ACC112 (cell line): Measurements from ENCODE around the gene NUF2.
A peak's percentile ranks its signal among the peaks of the same experiment; 100 is the strongest.
"Not testable (repeated sequence)": the region's sequence is repeated elsewhere in the genome, so short reads cannot be mapped to it uniquely, and the experiment has no call there.

Experiments used
- H2AFZ ChIP-seq: fragments of 200-600 bp; sonication (generic); one replicate; pipeline ENCODE4 v1.6.0; 2017; ENCODE audit warnings: antibody characterized with exemption, low read length; ENCODE audit not compliant: unreplicated experiment
- H3K27ac ChIP-seq: fragments of 200-600 bp; sonication (generic); 2 replicates; pipeline ENCODE4 v1.5.1; 2014; ENCODE audit warnings: low read depth, mild to moderate bottlenecking, antibody characterized with exemption, low read length, moderate library complexity
- H3K27me3 ChIP-seq: fragments of 200-600 bp; sonication (generic); 2 replicates; pipeline ENCODE4 v1.6.1; 2014; ENCODE audit warnings: mild to moderate bottlenecking, antibody characterized with exemption, low read length, moderate library complexity, mixed read lengths; ENCODE audit not compliant: insufficient read depth
- H3K36me3 ChIP-seq: fragments of 200-600 bp; sonication (generic); 2 replicates; pipeline ENCODE4 v1.6.1; 2016; ENCODE audit warnings: mild to moderate bottlenecking, antibody characterized with exemption, low read length, moderate library complexity, mixed read lengths; ENCODE audit not compliant: insufficient read depth
- H3K4me1 ChIP-seq: fragments of 200-600 bp; sonication (generic); one replicate; pipeline ENCODE4 v1.6.1; 2016; ENCODE audit warnings: low read length, mixed read lengths; ENCODE audit not compliant: insufficient read depth, unreplicated experiment, control insufficient read depth
- H3K4me3 ChIP-seq: fragments of 200-600 bp; sonication (generic); 2 replicates; pipeline ENCODE4 v1.5.1; 2014; ENCODE audit warnings: mild to moderate bottlenecking, low read depth, low read length
- H3K79me2 ChIP-seq: fragments of 200-600 bp; sonication (generic); one replicate; pipeline ENCODE4 v1.6.0; 2016; ENCODE audit warnings: low read length; ENCODE audit not compliant: control insufficient read depth, unreplicated experiment, insufficient read depth

The NUF2 gene

GRCh38 chr1:163321311-163322305 is at the start of gene NUF2:
NUF2 (plus strand) TSS chr1:163321954; CDS start chr1:163326052, 4,098 bp downstream.
- peak within 1 kb of the TSS; percentile 97 for H2AFZ ChIP-seq
- no peaks in the 10 kb centered on the region for H3K27me3 ChIP-seq
- peaks cover 7% of the 10 kb centered on the region; the same call in 1 of the 2 replicates for H3K36me3 ChIP-seq
- peaks cover 24% of the 10 kb centered on the region for H3K4me1 ChIP-seq
- peak within 1 kb of the TSS; percentile 100 for H3K4me3 ChIP-seq
- H3K79me2 ChIP-seq: peaks cover 56% of the 10 kb centered on the region
- H3K27ac ChIP-seq: peak within 1 kb of the TSS; percentile 76

GRCh38 chr1:163273766-163274441 is 47.9 kb upstream of the NUF2 start:
- Histone ChIP-seq H2AFZ (no peak overlapping the region), H3K27me3 (no peaks in the 10 kb centered on the region), H3K4me1 (peaks cover 5% of the 10 kb centered on the region), H3K27ac (no peak overlapping the region), H3K79me2 (no peaks in the 10 kb centered on the region), H3K36me3 (peaks cover 17% of the 10 kb centered on the region), H3K4me3 (no peak overlapping the region)

GRCh38 chr1:163275222-163275621 is 46.5 kb upstream of the NUF2 start:
- no peaks in the 10 kb centered on the region for H3K27me3 ChIP-seq
- peaks cover 5% of the 10 kb centered on the region for H3K4me1 ChIP-seq
- peaks cover 17% of the 10 kb centered on the region for H3K36me3 ChIP-seq
- H3K27ac ChIP-seq: no peak overlapping the region
- no peaks in the 10 kb centered on the region for H3K79me2 ChIP-seq
- H3K4me3 ChIP-seq: no peak overlapping the region
- no peak overlapping the region for H2AFZ ChIP-seq

GRCh38 chr1:163278602-163279001 is 43.2 kb upstream of the NUF2 start:
- no peaks in the 10 kb centered on the region for H3K27me3 ChIP-seq
- no peaks in the 10 kb centered on the region for H3K79me2 ChIP-seq
- peaks cover 5% of the 10 kb centered on the region for H3K4me1 ChIP-seq

GRCh38 chr1:163284867-163285266 is 36.9 kb upstream of the NUF2 start:
- H3K36me3 ChIP-seq, H2AFZ ChIP-seq, H3K27me3 ChIP-seq, H3K4me1 ChIP-seq, H3K27ac ChIP-seq, H3K79me2 ChIP-seq, H3K4me3 ChIP-seq: not testable (repeated sequence)

More at GRCh38 chr1:163278602-163279001, 43.2 kb upstream of the NUF2 start:
- Histone ChIP-seq H3K36me3 (peaks cover 21% of the 10 kb centered on the region), H3K4me3 (no peak overlapping the region), H3K27ac (no peak overlapping the region), H2AFZ (no peak overlapping the region)

- Histone ChIP-seq H3K27me3 (no peaks in the 10 kb centered on the region), H3K4me3 (no peak overlapping the region), H2AFZ (no peak overlapping the region), H3K79me2 (no peaks in the 10 kb centered on the region), H3K4me1 (no peaks in the 10 kb centered on the region), H3K36me3 (no peaks in the 10 kb centered on the region), H3K27ac (no peak overlapping the region)
These were observed 31.6 kb upstream of the NUF2 start for GRCh38 chr1:163290025-163290640.

GRCh38 chr1:163291461-163291860 is 30.3 kb upstream of the NUF2 start:
- Histone ChIP-seq H3K27ac (no peak overlapping the region), H2AFZ (no peak overlapping the region), H3K27me3 (no peaks in the 10 kb centered on the region), H3K36me3 (no peaks in the 10 kb centered on the region), H3K4me3 (no peak overlapping the region), H3K4me1 (no peaks in the 10 kb centered on the region), H3K79me2 (no peaks in the 10 kb centered on the region)

GRCh38 chr1:163292153-163292552 is 29.6 kb upstream of the NUF2 start:
- not testable (repeated sequence) for H3K4me3 ChIP-seq, H3K36me3 ChIP-seq, H3K79me2 ChIP-seq, H2AFZ ChIP-seq, H3K27ac ChIP-seq, H3K4me1 ChIP-seq, H3K27me3 ChIP-seq

- H3K4me3 ChIP-seq, H3K4me1 ChIP-seq, H2AFZ ChIP-seq, H3K27ac ChIP-seq, H3K36me3 ChIP-seq, H3K27me3 ChIP-seq, H3K79me2 ChIP-seq: not testable (repeated sequence)
These were observed 28.3 kb upstream of the NUF2 start for GRCh38 chr1:163293497-163293896.

- Histone ChIP-seq H3K36me3 (no peaks in the 10 kb centered on the region; the same call in 1 of the 2 replicates), H3K4me1 (no peaks in the 10 kb centered on the region), H3K27ac (no peak overlapping the region), H3K79me2 (no peaks in the 10 kb centered on the region), H3K4me3 (no peak overlapping the region), H2AFZ (no peak overlapping the region), H3K27me3 (no peaks in the 10 kb centered on the region)
These were observed 25.8 kb upstream of the NUF2 start for GRCh38 chr1:163295949-163296348.
